Measurements from ENCODE around the gene COL15A1.

The COL15A1 gene

GRCh38 chr9:98917746-98918487 is 25.8 kb upstream of the COL15A1 start:
- DNase-seq, result no peak

DNA sequence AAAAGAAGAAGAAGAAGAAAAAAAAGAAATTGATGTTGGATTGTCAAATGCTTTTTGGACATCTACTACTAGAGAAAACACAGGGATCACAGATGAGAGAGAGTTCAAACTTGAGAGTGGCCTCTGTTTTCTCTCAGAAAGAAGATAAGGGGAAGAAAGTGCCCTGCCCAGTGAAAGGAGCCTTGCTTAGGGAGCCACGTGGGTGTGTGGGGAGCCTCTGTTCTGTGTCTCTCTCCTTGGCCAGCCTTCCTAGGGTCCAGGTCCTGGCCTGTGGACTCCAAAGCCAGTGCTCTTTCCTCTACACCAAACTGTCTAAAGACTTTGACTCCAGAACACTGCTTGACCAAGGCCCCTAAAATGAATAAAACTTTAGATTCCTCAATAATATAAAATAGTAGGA is 22.0 kb upstream of the COL15A1 start:
- DNase-seq, result no peak

GRCh38 chr9:98922721-98923435 is 20.8 kb upstream of the COL15A1 start:
- DNase-seq, result no peak

GRCh38 chr9:98923451-98924123 is 20.1 kb upstream of the COL15A1 start:
- no peak for DNase-seq

GRCh38 chr9:98924946-98925820 is 18.5 kb upstream of the COL15A1 start:
- no peak for DNase-seq

- no peak for DNase-seq
Observed at GRCh38 chr9:98925956-98926355, 17.8 kb upstream of the COL15A1 start.

GRCh38 chr9:98927724-98928123 is 16.0 kb upstream of the COL15A1 start:
- DNase-seq, result no peak

- DNase-seq, result no peak
Observed at GRCh38 chr9:98929071-98929470, 14.6 kb upstream of the COL15A1 start.

GRCh38 chr9:98929895-98930341 is 13.8 kb upstream of the COL15A1 start:
- DNase-seq, result no peak

DNA sequence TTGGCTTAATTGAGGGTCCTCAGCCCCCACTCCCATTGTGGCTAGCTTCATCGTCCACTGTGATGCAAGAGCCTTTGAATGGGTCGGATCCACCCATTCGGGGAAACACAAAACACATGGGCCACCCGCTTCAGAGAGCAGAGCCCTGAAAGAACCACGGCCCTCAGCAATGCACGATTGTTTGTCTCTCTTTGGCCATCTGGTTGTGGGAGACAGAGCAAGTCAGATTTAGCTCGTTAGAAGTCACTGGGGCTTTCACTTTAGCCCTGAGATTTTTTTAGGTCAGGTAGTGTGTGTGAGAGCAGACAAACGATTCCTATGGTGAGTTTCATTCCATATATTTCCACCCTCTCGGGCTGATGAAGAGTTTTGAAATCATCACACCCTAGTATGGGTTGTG is 12.9 kb upstream of the COL15A1 start:
- no peak for DNase-seq

GRCh38 chr9:98931600-98932389 is 11.9 kb upstream of the COL15A1 start:
- no peak for DNase-seq

GRCh38 chr9:98933185-98933584 is 10.5 kb upstream of the COL15A1 start:
- DNase-seq, result no peak

- DNase-seq, result no peak
Observed at GRCh38 chr9:98933890-98934289, 9.8 kb upstream of the COL15A1 start.

GRCh38 chr9:98935071-98935505 is 8.6 kb upstream of the COL15A1 start:
- DNase-seq, result no peak

DNA sequence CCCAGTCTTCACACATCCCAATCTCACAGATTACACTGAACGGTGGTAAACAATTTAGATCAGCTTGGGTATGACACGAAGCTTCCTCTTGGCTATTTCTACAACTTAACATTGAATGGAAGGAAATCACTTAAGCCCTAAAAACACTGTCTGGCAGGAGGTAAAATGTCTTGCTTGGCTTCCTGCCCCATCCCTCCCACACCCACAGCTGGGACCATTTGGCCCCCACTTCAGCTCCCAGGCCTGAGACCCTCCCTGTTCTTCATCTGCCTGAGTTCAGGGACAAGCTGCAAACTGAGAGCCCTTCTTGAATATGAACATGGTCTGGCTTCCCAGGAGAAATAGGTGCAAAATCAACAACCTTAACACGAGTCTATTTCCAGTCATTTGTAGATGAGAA is 3.4 kb upstream of the COL15A1 start:
- DNase-seq, result no peak

GRCh38 chr9:98941946-98942523 is 1.7 kb upstream of the COL15A1 start:
- no peak for DNase-seq

GRCh38 chr9:98942906-98943681 is 613 bp upstream of the COL15A1 start:
- DNase-seq, result no peak

GRCh38 chr9:98944057-98944733 is 488 bp downstream of the COL15A1 start:
- no peak for DNase-seq

DNA sequence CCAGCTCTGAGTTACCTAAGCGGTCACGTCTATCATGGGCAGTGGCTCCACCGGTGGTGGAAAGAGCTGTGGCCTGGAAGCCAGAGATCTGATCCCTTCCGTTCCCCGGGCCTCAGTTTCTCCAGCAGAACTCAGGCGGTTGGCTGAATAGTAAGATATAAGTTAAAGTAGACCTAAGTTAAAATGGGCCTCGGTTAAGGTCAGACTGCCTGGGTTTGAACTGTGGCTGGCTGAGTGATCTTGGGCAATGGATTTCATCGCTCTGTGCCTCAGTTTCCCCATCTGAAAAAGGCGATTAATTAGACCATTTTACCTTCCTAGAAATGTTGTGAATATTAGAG is 997 bp downstream of the COL15A1 start:
- no peak for DNase-seq

- DNase-seq, result no peak
Observed at GRCh38 chr9:98949565-98949964, 5.9 kb downstream of the COL15A1 start.
